Right ventricle myocardium inferior (tissue), 1 donor: Measurements from ENCODE around the gene ESR2. TPM values are rescaled to one million over a fixed set of nuclear protein-coding genes. Genes with fewer than 3 reads are reported as not detected.
"Not testable (repeated sequence)": the region's sequence is repeated elsewhere in the genome, so short reads cannot be mapped to it uniquely, and the experiment has no call there.

Experiments
- ATAC-seq: fragments of 200-7000 bp; cut with Tn5 transposase; one replicate; pipeline ENCODE4 v1.9.1; 2020; ENCODE audit warnings: mild to moderate bottlenecking, moderate library complexity
- DNase-seq: peaks from one replicate; pipeline ENCODE4 v3.0.0; 2021; ENCODE audit errors: missing footprints
- intact Hi-C: fragments of 100-400 bp; cut with DNase I; formaldehyde crosslinking; loops from one replicate; pipeline ENCODE4 v1.11.0; 2022
- total RNA-seq: library from RNA; stranded (reverse); fragmentation: NEBNext Ultra II Directional; extraction: Animal tissue kit (Norgen Biotek cat#: 25700); gene quantifications from one replicate; pipeline ENCODE4 v1.2.1, GENCODE V29; 2021
- donor health status: DM: no; HTN: yes; CAD: no; lungs with severe emphysema.

ESR2 gene
- total RNA-seq, 1 donor from 2014 or later: 0.78 TPM

DNA sequence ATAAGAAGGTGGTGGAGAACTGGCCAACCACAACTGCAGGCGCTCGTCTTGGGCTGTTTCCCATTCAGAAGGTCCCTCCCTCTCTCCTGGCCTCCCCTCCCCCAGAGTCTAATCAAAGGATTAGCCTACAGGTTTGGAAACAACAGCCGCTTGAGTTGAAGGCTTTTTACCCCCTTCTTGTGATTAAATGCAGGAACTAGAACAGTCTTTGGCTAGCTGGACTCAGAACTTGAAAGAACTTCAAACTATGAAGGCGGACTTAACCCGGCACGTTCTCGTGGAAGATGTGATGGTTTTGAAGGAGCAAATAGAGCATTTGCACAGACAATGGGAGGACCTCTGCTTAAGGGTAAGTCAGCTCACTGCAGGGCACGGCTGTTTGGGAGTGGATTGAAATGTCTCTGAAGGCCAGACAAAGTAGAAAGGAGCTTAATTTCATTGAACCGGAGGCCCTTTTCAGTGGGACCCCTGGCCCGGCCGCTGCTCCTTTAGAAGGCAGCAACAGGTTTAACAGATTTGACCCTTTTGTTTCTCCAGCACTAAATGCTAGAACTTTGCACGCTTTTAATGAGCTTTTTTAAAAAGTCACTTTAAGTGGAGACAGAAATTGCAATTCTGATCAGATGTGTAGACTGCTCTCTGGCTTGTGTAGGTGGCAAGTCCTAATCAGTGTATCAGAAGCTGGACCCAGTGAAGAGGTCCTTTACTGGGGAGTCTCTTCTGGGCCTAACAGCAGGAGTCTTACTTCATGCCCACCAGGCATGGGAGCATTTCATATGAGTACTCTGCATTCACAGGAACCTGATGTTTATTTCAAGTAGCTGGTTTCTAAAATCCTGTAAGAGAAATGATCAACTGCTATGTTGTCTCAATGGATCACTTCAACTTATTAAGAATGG, 107.7 kb downstream of the ESR2 start:
- no peak for DNase-seq
- intact Hi-C loops: no loop called here
- ATAC-seq: no peak

GRCh38 chr14:64185184-64185583, 109.0 kb downstream of the ESR2 start:
- ATAC-seq (no peak), DNase-seq (no peak)
- intact Hi-C loops: no loop called here

DNA sequence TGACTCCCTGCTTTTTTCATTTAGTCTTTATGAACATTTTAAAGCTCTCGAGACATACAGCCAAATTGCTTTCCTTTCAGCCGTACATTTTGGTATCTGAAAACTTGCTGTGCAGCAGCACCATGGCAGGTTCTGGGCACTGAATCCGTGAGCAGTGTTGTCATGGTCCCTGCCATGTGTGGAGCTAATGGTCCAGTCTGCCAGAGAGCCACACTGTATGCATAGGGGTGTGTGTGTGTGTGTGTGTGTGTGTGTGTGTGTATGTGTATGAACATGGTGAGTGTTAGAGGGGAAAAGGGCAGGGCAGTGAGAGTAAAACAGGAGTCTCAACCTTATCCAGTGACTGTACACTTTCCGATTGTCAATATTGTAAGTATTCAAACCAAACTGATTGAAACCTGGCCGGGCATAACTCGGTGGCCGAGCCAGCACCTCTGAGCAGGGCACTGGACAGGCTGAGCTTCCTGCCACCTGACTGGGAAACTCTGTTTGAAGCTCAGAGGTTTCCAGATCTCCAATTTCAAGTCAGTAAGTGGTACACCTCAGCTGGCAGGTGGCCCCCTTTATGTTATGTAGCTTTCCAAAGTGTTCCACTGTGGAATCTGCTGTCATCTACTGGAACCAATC, 110.0 kb downstream of the ESR2 start:
- ATAC-seq: no peak
- DNase-seq: no peak
- intact Hi-C loops: no loop called here

GRCh38 chr14:64182908-64183307, 111.3 kb downstream of the ESR2 start:
- ATAC-seq, DNase-seq, intact Hi-C loops: not testable (repeated sequence)

DNA sequence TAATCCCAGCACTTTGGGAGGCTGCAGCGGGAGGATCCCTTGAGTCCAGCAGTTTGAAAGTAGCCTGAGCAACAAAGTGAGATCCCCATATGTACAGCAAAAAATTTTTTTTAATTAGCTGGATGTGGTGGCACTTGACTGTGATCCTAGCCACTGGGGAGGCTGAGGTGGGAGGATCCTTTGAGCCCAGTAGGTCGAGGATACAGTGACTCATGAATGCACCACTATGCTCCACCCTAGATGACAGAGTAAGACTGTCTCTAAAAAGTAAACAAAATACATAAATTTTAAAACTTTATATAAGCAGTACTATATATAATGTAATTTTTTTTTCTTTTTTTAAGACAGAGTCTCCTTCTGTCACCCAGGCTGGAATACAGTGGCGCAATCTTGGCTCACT, 115.4 kb downstream of the ESR2 start:
- intact Hi-C loops: no loop called here
- ATAC-seq (no peak), DNase-seq (no peak)

DNA sequence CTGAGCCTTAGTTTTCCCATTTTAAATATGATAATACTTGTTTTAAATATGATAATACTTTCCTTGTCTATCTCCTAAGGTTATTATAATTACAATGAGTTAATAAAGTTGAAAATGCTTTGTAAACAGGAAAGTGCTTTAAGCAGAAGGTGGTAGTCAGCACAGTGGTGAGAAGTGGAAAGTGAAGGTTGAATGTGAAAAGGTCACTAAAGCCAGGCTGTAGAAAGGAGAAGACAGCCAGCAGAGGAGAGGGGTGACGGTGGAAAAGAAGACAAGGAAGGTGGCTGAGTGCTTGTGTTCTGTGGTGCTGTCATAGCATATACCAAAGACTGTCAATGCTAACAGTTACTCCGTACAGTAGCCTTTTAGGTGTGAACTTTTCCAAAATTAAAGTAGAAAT, 117.8 kb downstream of the ESR2 start:
- DNase-seq: no peak
- intact Hi-C loops: no loop called here
- no peak for ATAC-seq

DNA sequence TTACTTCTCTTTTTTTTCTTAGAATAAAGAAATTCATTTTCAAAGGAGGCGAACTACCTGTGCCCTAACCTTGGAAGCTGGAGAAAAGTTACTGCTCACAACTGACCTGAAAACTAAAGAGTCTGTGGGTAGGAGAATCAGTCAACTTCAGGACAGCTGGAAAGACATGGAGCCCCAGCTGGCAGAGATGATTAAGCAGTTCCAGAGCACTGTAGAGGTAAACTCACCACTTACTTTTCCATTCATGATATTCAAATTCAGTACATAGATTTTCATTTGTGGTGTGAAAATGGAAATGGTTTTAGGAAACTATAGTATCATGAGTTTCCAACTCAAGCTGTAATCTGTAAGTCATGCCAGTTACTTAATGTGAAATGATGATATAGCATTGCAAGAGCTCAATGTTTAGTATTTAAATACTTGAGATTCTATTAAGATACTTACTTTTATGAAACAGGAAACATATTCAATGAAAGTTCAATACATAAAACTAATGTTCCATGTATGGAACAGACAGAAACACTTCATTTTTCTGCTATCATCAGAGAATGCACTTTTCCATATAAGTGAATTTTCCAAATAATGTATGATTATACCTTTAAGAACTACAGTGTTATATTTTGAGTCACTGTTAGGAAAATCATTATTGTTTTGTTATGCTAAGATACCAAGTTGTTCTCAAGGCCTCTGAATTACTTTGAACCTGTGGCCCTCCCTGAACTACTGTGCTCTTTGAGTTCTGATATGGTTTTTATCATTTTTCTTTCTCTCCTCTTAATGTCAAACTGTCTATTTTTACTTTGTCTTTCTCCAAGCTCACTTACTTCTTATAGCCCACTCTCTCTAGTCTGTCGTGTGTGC, 119.0 kb downstream of the ESR2 start:
- intact Hi-C loops: no loop called here
- DNase-seq (no peak), ATAC-seq (no peak)

- DNase-seq (no peak), ATAC-seq (no peak)
- intact Hi-C loops: no loop called here
Measured at GRCh38 chr14:64170181-64170580, 124.0 kb downstream of the ESR2 start.

GRCh38 chr14:64159588-64159987, 134.6 kb downstream of the ESR2 start:
- DNase-seq (no peak), ATAC-seq (no peak)
- intact Hi-C loops: loop anchor here (2.0 kb wide), 1 partner anchor 135 kb away; the partner anchor contains the start of gene ESR2

- intact Hi-C loops: loop anchor here (2.0 kb wide), 1 partner anchor 136 kb away; the partner anchor contains the start of gene ESR2
- no peak for DNase-seq
- ATAC-seq: no peak
Measured at GRCh38 chr14:64158608-64159007, 135.6 kb downstream of the ESR2 start.

- no peak for DNase-seq
- intact Hi-C loops: loop anchor here (10.0 kb wide), 1 partner anchor 145 kb away; no protein-coding TSS in a partner anchor
- ATAC-seq: no peak
Measured at GRCh38 chr14:64149921-64150320, 144.2 kb downstream of the ESR2 start.

DNA sequence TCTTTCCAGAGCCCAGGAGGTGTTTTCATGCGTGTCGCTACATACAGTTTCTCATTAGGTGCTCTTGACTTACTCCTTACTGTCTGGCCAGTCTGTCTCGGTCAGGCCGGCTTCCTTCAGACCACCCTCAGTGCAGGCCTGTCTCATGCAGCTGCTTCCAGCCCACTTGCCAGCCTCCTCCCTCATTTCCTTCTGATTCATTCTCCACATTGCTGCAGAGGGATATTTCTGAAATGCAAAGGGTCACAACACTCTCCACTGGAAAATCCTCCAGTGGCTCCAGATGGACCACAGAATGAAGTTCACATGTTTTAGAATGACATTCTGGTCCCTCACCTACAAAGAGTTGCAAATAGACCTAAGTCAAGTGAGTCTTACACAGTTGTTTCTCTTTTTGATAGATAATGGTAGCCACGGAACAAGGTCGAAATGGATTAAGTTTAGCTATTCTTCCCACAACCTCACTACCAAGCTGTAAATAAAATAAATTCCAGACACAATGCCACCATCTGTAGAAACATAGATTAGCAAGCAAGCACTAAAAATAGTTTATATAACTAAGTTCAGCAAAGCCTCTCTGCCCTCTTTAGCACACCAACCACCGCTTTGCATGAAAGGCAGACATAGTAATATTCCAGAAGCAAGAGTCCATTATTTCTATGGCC, 146.9 kb downstream of the ESR2 start:
- ATAC-seq (no peak), DNase-seq (no peak)
- intact Hi-C loops: loop anchor here (10.0 kb wide), 1 partner anchor 142 kb away; no protein-coding TSS in a partner anchor

DNA sequence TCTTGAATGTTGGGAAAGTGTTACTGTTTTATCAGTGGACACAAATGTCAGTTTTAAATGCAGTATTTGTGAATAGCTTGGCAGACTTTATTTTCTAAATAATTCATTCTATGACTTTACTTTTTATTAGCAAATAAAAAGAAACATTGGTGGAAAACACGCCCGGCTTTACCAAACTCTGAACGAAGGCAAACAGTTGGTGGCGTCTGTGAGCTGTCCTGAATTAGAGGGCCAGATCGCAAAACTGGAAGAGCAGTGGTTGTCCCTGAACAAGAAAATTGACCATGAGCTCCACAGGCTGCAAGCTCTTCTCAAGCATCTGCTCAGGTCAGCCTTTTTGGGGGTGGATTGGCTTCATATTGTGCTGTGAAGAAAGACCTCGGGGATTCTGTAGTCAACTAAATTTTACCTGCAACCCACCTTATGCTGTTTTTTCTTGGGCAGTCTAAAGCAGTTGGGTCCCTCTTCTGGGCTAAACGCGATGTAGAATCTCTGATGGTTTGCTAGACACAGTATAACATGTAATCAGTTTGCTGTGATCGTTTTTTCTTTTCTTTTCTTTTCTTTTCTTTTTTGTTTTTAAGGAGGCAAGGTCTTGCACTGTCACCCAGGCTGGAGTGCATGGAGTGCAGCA, 156.4 kb downstream of the ESR2 start:
- ATAC-seq (no peak), DNase-seq (no peak)
- intact Hi-C loops: loop anchor here (5.0 kb wide), 1 partner anchor 160 kb away; no protein-coding TSS in a partner anchor

GRCh38 chr14:64126548-64126947, 167.6 kb downstream of the ESR2 start:
- ATAC-seq (no peak), DNase-seq (no peak)
- intact Hi-C loops: no loop called here

DNA sequence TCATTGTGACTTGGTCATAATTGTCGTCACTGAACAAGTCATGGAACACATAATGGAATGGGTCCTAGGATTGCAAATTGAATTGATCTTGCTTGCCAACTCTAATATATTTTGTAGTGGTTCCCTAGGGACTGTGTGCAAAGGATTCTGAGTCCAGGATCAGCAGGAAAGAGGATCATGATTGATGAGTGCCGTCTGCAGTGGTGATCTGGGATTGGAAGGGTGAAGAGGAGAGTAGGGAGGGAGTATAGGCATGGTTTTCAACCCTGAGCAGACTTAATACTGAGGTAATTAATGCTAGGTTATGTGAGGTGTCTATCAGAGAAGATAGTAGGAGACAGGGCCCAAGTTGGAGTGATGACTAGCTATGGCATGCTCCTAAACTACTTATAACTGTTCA, 168.9 kb downstream of the ESR2 start:
- ATAC-seq (no peak), DNase-seq (no peak)
- intact Hi-C loops: no loop called here

GRCh38 chr14:64123241-64123822, 170.8 kb downstream of the ESR2 start:
- intact Hi-C loops: no loop called here
- DNase-seq (no peak), ATAC-seq (no peak)

DNA sequence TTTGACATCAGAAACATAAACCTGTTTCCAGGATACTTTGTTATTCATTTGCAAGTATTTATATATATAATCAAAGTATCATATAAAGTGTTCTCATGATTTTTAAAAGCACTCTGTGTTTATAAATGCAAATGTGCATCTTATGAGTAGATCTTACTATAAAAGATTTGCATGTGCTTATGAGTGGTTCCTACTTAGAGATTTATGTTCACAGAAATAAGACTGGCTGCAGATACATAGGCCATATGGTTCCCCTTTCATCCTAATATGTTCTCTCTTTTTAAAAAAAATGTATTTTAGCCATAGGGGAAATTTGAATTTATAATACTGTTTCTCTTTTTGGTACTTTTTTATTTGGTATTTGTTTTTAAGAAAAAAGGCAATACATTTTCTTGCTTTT, 174.2 kb downstream of the ESR2 start:
- intact Hi-C loops: loop anchor here (5.0 kb wide), 1 partner anchor 172 kb away; the partner anchor contains the start of gene ESR2
- no peak for DNase-seq
- ATAC-seq: no peak

- ATAC-seq (no peak), DNase-seq (no peak)
- intact Hi-C loops: loop anchor here (5.0 kb wide), 1 partner anchor 173 kb away; the partner anchor contains the start of gene ESR2
Measured at GRCh38 chr14:64119500-64119899, 174.7 kb downstream of the ESR2 start.
